Measurements from ENCODE around the gene CD164L2.

Gene CD164L2

GRCh38 chr1:27427329-27427728, 44.2 kb upstream of the CD164L2 start:
- H3K4me3 ChIP-seq (ENCODE audit: low read length) = no peak overlapping the region
- TF ChIP-seq CTCF (conservative IDR thresholded peaks at IDR 0.05; ENCODE audit: low read length) = no peak
- DNase-seq (ENCODE audit: low read depth) = no peak

- no peak overlapping the region for H3K4me3 ChIP-seq (ENCODE audit: low read length)
- DNase-seq (ENCODE audit: low read depth) = no peak
- no peak for TF ChIP-seq CTCF (conservative IDR thresholded peaks at IDR 0.05; ENCODE audit: low read length)
These were observed 40.6 kb upstream of the CD164L2 start for GRCh38 chr1:27423709-27424108.

DNA sequence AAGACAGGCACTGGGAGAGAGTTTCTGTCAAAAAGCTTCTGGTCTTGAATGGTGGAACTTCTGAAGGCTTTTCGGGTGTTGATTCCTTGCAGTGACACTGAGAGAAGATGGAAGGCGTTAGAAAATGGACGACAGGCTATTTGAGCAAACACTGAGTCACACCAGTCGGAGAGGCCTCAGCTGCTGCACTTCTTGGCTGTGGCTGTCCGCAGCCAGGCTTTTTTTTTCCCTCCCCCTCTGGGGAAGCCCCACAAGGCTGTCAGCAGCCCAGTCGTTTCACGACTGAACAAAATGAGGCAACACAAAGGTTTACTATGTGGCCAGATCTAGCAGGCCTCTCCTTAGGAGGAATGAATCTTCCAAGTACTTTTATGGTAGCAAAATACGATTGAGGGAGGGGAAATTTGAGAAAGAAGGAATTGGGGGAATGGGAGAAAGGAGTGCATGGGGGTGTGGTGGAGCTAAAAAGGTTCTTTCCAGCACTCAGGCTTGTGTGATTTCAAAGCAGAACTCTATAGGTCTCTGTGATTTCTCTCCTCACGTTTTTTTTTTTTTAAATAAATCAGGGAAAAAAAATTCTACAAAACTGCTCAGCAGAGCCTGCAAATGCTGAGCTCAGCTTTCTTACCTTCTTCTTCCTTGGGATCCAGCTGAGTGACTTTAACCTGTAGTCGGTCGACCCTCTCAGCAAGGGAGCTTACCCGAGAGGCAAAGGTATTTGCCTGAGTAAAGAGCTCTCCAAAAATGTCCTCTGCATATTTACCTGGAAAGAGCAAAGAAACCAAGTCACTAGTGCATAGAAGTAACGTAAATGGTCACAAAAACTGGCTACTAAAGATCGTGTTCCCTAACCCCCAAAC, 35.4 kb upstream of the CD164L2 start:
- DNase-seq (ENCODE audit: low read depth) = peak; percentile 93
- H3K4me3 ChIP-seq (ENCODE audit: low read length) = no peak overlapping the region
- TF ChIP-seq CTCF (conservative IDR thresholded peaks at IDR 0.05; ENCODE audit: low read length) = no peak

DNA sequence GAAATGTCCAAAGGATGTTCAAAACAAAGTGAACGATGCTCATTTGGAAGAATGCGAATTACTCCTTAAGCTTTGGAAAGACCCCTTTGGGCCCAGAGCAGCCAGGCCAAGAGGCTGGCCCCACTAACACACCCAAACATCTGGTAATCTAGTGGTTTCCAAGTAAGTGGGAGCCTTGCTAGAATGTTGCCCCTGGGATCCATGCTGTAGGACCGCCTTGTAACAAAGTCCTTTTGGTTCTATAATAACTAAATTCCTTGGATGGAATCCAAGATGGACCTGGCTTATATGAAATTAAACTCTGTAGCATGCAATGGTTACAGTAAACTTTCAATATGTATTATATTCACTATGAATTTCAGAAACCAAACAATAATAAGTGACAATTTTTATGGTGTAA, 34.6 kb upstream of the CD164L2 start:
- no peak for TF ChIP-seq CTCF (conservative IDR thresholded peaks at IDR 0.05; ENCODE audit: low read length)
- no peak for DNase-seq (ENCODE audit: low read depth)
- H3K4me3 ChIP-seq (ENCODE audit: low read length) = no peak overlapping the region

DNA sequence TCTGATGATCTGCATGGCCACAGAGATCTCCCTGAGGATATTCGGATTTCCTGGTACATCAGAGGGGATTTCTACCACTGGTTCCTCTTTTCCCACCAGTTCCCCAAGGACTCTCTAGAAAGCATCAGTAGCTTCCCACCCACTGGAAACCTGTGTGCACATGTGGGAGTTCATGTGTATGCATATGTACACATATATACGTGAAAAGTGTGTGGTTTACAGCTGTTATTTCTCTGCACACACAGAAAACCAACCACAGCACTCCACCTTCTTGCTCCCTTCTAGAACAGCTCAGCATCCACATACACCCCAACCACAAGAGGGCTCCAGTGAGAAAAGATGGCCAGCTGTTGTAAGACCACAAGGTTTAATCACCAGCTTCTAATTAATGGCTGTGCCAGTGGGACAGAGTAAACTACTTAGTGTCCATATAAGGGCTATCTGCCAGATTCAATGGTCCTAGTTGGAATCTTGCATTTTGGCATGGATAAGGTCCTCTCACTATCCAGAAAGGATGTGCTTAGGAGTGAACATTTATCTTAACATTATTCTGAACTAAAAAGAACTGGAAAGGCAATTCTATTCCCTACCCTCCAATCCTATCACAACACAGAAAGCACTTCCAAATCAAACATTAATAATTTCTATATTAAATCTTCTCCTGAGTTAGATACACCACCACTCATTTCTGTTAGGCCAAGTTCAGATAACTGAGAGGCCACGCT, 33.4 kb upstream of the CD164L2 start:
- H3K4me3 ChIP-seq (ENCODE audit: low read length) = no peak overlapping the region
- DNase-seq (ENCODE audit: low read depth) = peak; percentile 78
- peak; percentile 89 for TF ChIP-seq CTCF (conservative IDR thresholded peaks at IDR 0.05; ENCODE audit: low read length)

- no peak overlapping the region for H3K4me3 ChIP-seq (ENCODE audit: low read length)
- TF ChIP-seq CTCF (conservative IDR thresholded peaks at IDR 0.05; ENCODE audit: low read length) = no peak
- no peak for DNase-seq (ENCODE audit: low read depth)
These were observed 31.0 kb upstream of the CD164L2 start for GRCh38 chr1:27414091-27414490.

DNA sequence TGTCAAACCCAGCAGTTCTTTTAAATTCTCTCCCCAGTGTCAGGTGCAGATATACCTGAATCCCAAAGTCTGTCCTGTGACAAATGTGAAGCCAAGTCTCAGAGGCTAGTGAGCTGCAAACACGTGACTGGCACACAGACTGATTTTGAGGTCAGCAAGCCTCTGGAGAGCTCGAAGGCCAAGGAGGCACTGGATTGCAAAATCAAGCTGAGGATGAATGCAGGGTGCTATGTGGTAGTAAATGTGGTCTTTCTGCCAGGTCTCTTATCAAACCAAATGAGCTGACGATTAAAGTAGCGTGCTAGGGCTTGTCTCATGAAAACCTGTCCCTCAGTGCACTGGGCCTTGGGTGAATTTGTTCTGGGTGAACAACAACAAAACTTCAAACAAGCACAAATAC, 29.9 kb upstream of the CD164L2 start:
- TF ChIP-seq CTCF (conservative IDR thresholded peaks at IDR 0.05; ENCODE audit: low read length) = no peak
- no peak overlapping the region for H3K4me3 ChIP-seq (ENCODE audit: low read length)
- DNase-seq (ENCODE audit: low read depth) = no peak
